ENCODE measurements around the gene LRCH1.

DNA sequence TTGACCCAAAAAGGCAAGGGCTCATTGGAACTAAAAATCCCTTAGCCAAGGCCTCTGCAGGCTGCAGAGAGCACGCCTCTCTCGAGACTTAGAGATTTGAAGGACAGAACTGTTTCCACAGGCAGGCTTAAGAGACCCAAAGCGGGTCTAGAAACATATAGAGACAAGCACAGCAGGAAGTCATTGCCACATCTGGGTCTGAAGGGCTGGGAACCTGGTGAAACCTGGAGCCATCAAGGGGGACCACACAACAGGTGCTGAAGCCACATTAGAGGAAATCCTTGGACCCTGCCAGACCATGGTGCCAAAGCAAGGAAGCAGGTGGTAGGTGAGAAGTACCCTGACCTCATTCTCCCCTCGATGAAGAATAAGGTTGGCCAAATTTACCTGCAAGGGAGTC is 33.8 kb upstream of the LRCH1 start:
- TF ChIP-seq, protein P1, sequence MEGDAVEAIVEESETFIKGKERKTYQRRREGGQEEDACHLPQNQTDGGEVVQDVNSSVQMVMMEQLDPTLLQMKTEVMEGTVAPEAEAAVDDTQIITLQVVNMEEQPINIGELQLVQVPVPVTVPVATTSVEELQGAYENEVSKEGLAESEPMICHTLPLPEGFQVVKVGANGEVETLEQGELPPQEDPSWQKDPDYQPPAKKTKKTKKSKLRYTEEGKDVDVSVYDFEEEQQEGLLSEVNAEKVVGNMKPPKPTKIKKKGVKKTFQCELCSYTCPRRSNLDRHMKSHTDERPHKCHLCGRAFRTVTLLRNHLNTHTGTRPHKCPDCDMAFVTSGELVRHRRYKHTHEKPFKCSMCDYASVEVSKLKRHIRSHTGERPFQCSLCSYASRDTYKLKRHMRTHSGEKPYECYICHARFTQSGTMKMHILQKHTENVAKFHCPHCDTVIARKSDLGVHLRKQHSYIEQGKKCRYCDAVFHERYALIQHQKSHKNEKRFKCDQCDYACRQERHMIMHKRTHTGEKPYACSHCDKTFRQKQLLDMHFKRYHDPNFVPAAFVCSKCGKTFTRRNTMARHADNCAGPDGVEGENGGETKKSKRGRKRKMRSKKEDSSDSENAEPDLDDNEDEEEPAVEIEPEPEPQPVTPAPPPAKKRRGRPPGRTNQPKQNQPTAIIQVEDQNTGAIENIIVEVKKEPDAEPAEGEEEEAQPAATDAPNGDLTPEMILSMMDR (conservative IDR thresholded peaks at IDR 0.05 in 1 of 2, IDR thresholded peaks at IDR 0.05 in 1 of 2; ENCODE audit: low read depth in 1 of 2, low read length in 2 of 2), result no peak
- TF ChIP-seq EZH2 (IDR thresholded peaks at IDR 0.05; ENCODE audit: low read length, missing control alignments), result no peak

All from fibroblast of lung (primary cell).